Ovary (tissue), 9 donors: ENCODE results near the gene DUSP22. TPM values are rescaled to one million over a fixed set of nuclear protein-coding genes. Genes with fewer than 3 reads are reported as not detected.

Experiments used
- DNase-seq, 5 donors: peaks; one replicate each; pipeline ENCODE4 v3.0.0-alpha.2; 2019 to 2020
- H3K27ac ChIP-seq, 2 donors: fragments of 200-600 bp; one replicate each; pipeline versions ENCODE4 v1.5.1 to v1.8.0; 2019 to 2022
- H3K27me3 ChIP-seq: fragments of 200-600 bp; one replicate; pipeline ENCODE4 v1.8.0; 2022
- H3K36me3 ChIP-seq: fragments of 200-600 bp; sonication (generic); one replicate; pipeline ENCODE4 v1.5.1; 2019
- H3K4me1 ChIP-seq: one replicate; pipeline ENCODE4 v1.8.1; 2013; ENCODE audit warnings: mild to moderate bottlenecking, moderate library complexity; ENCODE audit not compliant: insufficient read depth
- H3K4me3 ChIP-seq: fragments of 200-600 bp; sonication (generic); one replicate; pipeline ENCODE4 v1.5.1; 2017
- H3K9me3 ChIP-seq, 2 donors: fragments of 200-600 bp in 1 of 2; sonication (generic) in 1 of 2; one replicate each; pipeline versions ENCODE4 v1.5.1 to v1.8.1; 2013 to 2019; ENCODE audit warnings: mild to moderate bottlenecking in 1 of 2, moderate library complexity in 1 of 2
- EP300 ChIP-seq: sonication (generic); formaldehyde crosslinking; IDR thresholded peaks from one replicate; pipeline ENCODE4 v1.6.1; 2017; ENCODE audit warnings: antibody characterized with exemption
- POLR2A ChIP-seq: fragments of 450-650 bp; IDR thresholded peaks from one replicate; pipeline ENCODE4 v1.6.1; 2017; ENCODE audit warnings: antibody characterized with exemption, mild to moderate bottlenecking, moderate library complexity
- WGBS, 3 donors: extraction: QIAGEN DNeasy Blood & Tissue Kit in 1 of 3; methylation state at CpG; one replicate each; pipeline versions ENCODE4 v1.1.5 to v1.1.7; 2013 to 2017; 5-methylcytosine and 5-hydroxymethylcytosine counted together
- intact Hi-C, 4 donors: fragments of 100-400 bp; cut with DNase I; formaldehyde crosslinking; loops; one replicate each; pipeline versions ENCODE4 v1.11.0 to v1.15.1; 2022 to 2023
- polyA plus RNA-seq, 2 donors: library from polyadenylated mRNA; stranded (reverse); fragments of 200-250 nt in 1 of 2; fragments of 350-450 nt in 1 of 2; fragmentation: Illumina TruSeq in 1 of 2; extraction: RNeasy Lipid Tissue Mini Kit (QIAGEN cat#74804) in 1 of 2; gene quantifications; one replicate each; pipeline ENCODE4 v1.2.3, GENCODE V29; 2013 to 2014
- total RNA-seq, 7 donors: library from RNA; depleted of rRNA in 2 of 7; stranded (reverse); fragments of >200 nt in 2 of 7; fragmentation: NEBNext Ultra II Directional in 3 of 7; extraction: Animal tissue kit (Norgen Biotek cat#: 25700) in 3 of 7; gene quantifications; one replicate each; pipeline versions ENCODE4 v1.1.0 to v1.2.4, GENCODE V29; 2016 to 2023
- TF ChIP-seq, protein P1 (sequence below), 3 donors: fragments of 450-650 bp in 2 of 3; fragments of 200-600 bp in 1 of 3; IDR thresholded peaks; one replicate each; pipeline versions ENCODE4 v1.5.1 to v1.8.0; 2016 to 2022; ENCODE audit warnings: antibody characterized with exemption in 3 of 3, mild to moderate bottlenecking in 1 of 3
- donor health status: DM: no; HTN: no; CAD: no; lungs with moderate emphysema.
- donor health status: DM: no; HTN: no; CAD: no.
- donor health status: Bipolar disorder and iron deficiency.
- donor health status: DM: yes; HTN: yes; CAD: no.
- donor health status: DM: no; HTN: no; CAD: no.
- donor health status: DM: yes; HTN: yes; CAD: no.

Gene DUSP22
- total and polyA plus RNA-seq, 9 donors, result 24.7 to 35.0 (median 29.3) TPM

DNA sequence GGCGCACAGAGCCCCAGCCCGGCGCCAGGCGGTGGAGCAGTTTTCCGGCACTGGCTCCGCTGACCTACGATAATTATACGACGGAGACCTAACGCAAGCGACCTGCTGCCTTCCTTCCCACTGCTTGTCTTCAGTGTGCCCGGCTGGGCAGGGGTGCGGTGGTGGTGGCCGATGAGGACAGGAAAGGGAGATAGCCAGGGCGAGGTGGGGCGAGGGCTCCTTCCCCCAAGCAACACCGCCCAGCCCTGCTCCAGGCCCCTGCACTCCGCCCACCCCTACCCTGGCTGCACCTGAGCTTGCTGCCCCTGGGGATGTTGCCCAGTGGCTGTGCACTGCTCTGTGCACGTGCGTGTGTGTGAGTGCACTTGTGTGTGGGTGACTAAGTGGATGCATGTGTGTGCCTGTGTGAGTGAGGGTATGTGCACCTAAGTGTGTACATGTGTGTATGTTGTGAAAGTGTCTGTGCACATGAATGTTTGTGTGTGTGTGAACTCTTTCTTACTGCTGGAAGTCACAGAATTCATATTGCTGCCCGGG is 56.6 kb downstream of the DUSP22 start:
- intact Hi-C loops, result no loop called here
- Histone ChIP-seq H3K4me3 (no peak overlapping the region), H3K27me3 (no peaks in the 10 kb centered on the region), H3K36me3 (no peaks in the 10 kb centered on the region), H3K4me1 (no peaks in the 10 kb centered on the region), H3K27ac (no peak overlapping the region), H3K9me3 (no peaks in the 10 kb centered on the region)
- 86 to 88% (median 87%) methylated on average over 21 of the region's 21 CpGs for WGBS, 3 donors
- TF ChIP-seq EP300 (no peak), POLR2A (no peak)
- TF ChIP-seq, protein P1, sequence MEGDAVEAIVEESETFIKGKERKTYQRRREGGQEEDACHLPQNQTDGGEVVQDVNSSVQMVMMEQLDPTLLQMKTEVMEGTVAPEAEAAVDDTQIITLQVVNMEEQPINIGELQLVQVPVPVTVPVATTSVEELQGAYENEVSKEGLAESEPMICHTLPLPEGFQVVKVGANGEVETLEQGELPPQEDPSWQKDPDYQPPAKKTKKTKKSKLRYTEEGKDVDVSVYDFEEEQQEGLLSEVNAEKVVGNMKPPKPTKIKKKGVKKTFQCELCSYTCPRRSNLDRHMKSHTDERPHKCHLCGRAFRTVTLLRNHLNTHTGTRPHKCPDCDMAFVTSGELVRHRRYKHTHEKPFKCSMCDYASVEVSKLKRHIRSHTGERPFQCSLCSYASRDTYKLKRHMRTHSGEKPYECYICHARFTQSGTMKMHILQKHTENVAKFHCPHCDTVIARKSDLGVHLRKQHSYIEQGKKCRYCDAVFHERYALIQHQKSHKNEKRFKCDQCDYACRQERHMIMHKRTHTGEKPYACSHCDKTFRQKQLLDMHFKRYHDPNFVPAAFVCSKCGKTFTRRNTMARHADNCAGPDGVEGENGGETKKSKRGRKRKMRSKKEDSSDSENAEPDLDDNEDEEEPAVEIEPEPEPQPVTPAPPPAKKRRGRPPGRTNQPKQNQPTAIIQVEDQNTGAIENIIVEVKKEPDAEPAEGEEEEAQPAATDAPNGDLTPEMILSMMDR (IDR thresholded peaks at IDR 0.05), result no peak
- DNase-seq, result peak in 1 of 5 donors; percentile 31

DNA sequence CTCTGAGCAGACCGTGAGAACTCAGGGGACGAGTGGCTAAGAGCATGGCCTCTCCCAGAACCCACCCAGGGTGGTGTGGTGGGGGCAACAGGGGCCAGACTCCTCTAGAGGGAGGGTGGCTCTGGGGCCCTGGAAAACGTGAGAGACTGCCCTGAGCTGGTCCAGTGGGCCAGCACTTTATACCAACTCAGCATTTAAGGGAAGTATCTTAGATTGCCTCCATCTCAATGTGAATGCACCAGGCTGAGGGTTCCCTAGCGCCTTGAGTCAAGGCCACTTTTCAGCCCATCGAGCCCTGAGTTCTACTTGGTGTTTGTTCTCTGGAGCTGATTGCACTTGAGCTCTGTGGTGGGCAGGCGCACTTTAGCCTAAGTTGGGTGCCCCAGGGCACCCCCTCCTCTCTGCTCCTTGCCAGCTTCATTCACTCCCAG is 57.2 kb downstream of the DUSP22 start:
- Histone ChIP-seq H3K4me3 (no peak overlapping the region), H3K4me1 (no peaks in the 10 kb centered on the region), H3K27ac (no peak overlapping the region), H3K36me3 (no peaks in the 10 kb centered on the region), H3K9me3 (no peaks in the 10 kb centered on the region), H3K27me3 (no peaks in the 10 kb centered on the region)
- WGBS, 3 donors, result 71 to 77% (median 72%) methylated on average over 6 of the region's 6 CpGs
- DNase-seq, result no peak
- intact Hi-C loops, result no loop called here
- TF ChIP-seq EP300 (no peak), POLR2A (no peak)
- TF ChIP-seq, protein P1 (IDR thresholded peaks at IDR 0.05), result no peak

DNA sequence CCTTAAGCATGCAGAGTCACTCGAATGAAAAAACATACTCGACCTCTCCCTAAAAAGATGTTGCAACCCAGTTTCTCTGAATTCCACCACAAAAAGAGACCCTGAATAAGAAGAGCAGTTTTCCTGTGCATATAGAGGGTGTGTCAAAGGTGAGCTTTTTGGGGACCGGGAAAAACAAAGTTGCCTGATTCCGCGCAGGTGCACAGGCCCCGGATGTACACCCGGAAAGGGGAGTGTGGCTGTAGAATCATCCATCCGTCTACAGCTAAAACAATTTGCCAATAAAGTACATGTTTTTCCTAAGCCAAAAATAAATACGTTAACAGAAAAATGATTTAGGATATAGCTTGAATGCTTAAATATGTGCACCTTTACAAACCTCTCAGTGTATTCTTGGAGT is 58.1 kb downstream of the DUSP22 start:
- Histone ChIP-seq H3K4me3 (no peak overlapping the region), H3K27ac (no peak overlapping the region), H3K4me1 (no peaks in the 10 kb centered on the region), H3K27me3 (no peaks in the 10 kb centered on the region), H3K36me3 (no peaks in the 10 kb centered on the region), H3K9me3 (no peaks in the 10 kb centered on the region)
- no peak for DNase-seq
- WGBS, 3 donors, result 90 to 91% (median 90%) methylated on average over 9 of the region's 9 CpGs
- TF ChIP-seq POLR2A (no peak), EP300 (no peak)
- TF ChIP-seq, protein P1 (IDR thresholded peaks at IDR 0.05), result no peak
- intact Hi-C loops, result no loop called here

DNA sequence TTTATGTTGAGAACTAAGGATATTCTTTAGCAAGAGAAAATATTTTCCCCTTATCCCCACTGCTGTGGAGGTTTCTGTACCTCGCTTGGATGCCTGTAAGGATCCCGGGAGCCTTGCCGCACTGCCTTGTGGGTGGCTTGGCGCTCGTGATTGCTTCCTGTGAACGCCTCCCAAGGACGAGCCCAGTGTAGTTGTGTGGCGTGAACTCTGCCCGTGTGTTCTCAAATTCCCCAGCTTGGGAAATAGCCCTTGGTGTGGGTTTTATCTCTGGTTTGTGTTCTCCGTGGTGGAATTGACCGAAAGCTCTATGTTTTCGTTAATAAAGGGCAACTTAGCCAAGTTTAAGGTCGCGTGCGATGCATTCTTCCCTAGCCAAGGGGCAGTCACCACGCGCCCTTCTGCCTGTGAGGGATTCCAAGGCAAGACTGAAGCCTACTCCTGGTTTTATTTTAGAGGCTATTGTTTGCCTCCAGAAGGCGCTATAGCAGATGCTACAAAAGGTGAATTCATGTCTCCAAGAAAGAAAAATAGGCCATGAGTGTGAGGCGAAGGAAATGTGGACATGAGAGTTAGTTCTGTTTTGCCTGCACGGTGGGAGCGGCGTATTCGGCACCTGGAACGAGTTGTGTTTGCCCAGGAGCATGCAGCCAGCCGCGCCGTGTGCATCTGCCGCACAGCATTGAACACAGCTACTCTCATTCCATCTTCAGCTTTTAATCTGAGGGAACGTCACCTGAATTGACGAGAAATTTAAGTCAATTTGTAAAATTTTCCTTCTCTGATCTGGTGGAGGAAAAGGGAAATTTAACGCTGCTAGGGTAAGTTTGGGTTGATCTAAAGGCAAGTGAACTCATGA is 59.0 kb downstream of the DUSP22 start:
- intact Hi-C loops, result no loop called here
- DNase-seq, result peak in 3 of 5 donors; percentile 51 to 62 (median 61)
- Histone ChIP-seq H3K4me1 (no peaks in the 10 kb centered on the region), H3K36me3 (no peaks in the 10 kb centered on the region), H3K9me3 (no peaks in the 10 kb centered on the region), H3K4me3 (no peak overlapping the region), H3K27me3 (no peaks in the 10 kb centered on the region), H3K27ac (no peak overlapping the region)
- WGBS, 3 donors, result 73 to 85% (median 81%) methylated on average over 31 of the region's 31 CpGs
- TF ChIP-seq EP300 (no peak), POLR2A (no peak)
- TF ChIP-seq, protein P1 (IDR thresholded peaks at IDR 0.05), result no peak
